ENCODE data around the gene IFNL1.

The IFNL1 gene

GRCh38 chr19:39252458-39252857 lies 43.7 kb upstream of the IFNL1 start:
- TF ChIP-seq CTCF (conservative IDR thresholded peaks at IDR 0.05; ENCODE audit: control insufficient read depth, insufficient read depth, low read depth, low read length) = no peak
- no peak for DNase-seq (ENCODE audit: low read depth)
- no peak overlapping the region for H3K4me3 ChIP-seq (ENCODE audit: control insufficient read depth, low read depth, low read length)

GRCh38 chr19:39253374-39254149 lies 42.6 kb upstream of the IFNL1 start:
- DNase-seq (ENCODE audit: low read depth) = no peak
- no peak overlapping the region for H3K4me3 ChIP-seq (ENCODE audit: control insufficient read depth, low read depth, low read length)
- TF ChIP-seq CTCF (conservative IDR thresholded peaks at IDR 0.05; ENCODE audit: control insufficient read depth, insufficient read depth, low read depth, low read length) = no peak

GRCh38 chr19:39254531-39255345 lies 41.5 kb upstream of the IFNL1 start:
- H3K4me3 ChIP-seq (ENCODE audit: control insufficient read depth, low read depth, low read length) = no peak overlapping the region
- DNase-seq (ENCODE audit: low read depth) = no peak
- no peak for TF ChIP-seq CTCF (conservative IDR thresholded peaks at IDR 0.05; ENCODE audit: control insufficient read depth, insufficient read depth, low read depth, low read length)

- DNase-seq (ENCODE audit: low read depth) = no peak
- TF ChIP-seq CTCF (conservative IDR thresholded peaks at IDR 0.05; ENCODE audit: control insufficient read depth, insufficient read depth, low read depth, low read length) = no peak
- H3K4me3 ChIP-seq (ENCODE audit: control insufficient read depth, low read depth, low read length) = no peak overlapping the region
Measured at GRCh38 chr19:39257227-39257626, 39.0 kb upstream of the IFNL1 start.

GRCh38 chr19:39261704-39262103 lies 34.5 kb upstream of the IFNL1 start:
- no peak for DNase-seq (ENCODE audit: low read depth)

GRCh38 chr19:39262496-39262895 lies 33.7 kb upstream of the IFNL1 start:
- no peak for DNase-seq (ENCODE audit: low read depth)
- TF ChIP-seq CTCF (conservative IDR thresholded peaks at IDR 0.05; ENCODE audit: control insufficient read depth, insufficient read depth, low read depth, low read length) = no peak

More at GRCh38 chr19:39261704-39262103, 34.5 kb upstream of the IFNL1 start:
- no peak for TF ChIP-seq CTCF (conservative IDR thresholded peaks at IDR 0.05; ENCODE audit: control insufficient read depth, insufficient read depth, low read depth, low read length)
- H3K4me3 ChIP-seq (ENCODE audit: control insufficient read depth, low read depth, low read length) = no peak overlapping the region

More at GRCh38 chr19:39262496-39262895, 33.7 kb upstream of the IFNL1 start:
- no peak overlapping the region for H3K4me3 ChIP-seq (ENCODE audit: control insufficient read depth, low read depth, low read length)

Measured in fibroblast of mammary gland (primary cell).